PC-9 (cell line): Measurements from ENCODE around the gene CTNNBL1. TPM values are rescaled to one million over a fixed set of nuclear protein-coding genes. Genes with fewer than 3 reads are reported as not detected.
"Not testable (repeated sequence)": the region's sequence is repeated elsewhere in the genome, so short reads cannot be mapped to it uniquely, and the experiment has no call there.

Source experiments
- BruUV-seq: library from RNA; stranded (reverse); fragments of 400-500 nt; replicated peaks from 2 replicates; lab custom pipeline; 2021; lab: Mats Ljungman, UMichigan
- CTCF ChIA-PET: fragments of 300-600 bp; sonication (Branson Sonifier 250); formaldehyde crosslinking; loops from one replicate; lab custom pipeline; 2022; ENCODE audit warnings: antibody characterized with exemption; lab: Charles Lee
- POLR2A ChIA-PET: fragments of 300-600 bp; sonication (Branson Sonifier 250); formaldehyde crosslinking; loops from one replicate; lab custom pipeline; 2022; ENCODE audit warnings: antibody characterized with exemption; ENCODE audit not compliant: unreplicated experiment; lab: Charles Lee
- DNase-seq, 2 experiments: peaks; one replicate each; pipeline versions ENCODE4 v3.0.0 to v3.0.0-alpha.2; 2015 to 2022; ENCODE audit warnings: mixed read lengths in 1 of 2
- H2AFZ ChIP-seq: fragments of 200-600 bp; sonication (generic); 2 replicates; pipeline ENCODE4 v1.8.1; 2017; ENCODE audit warnings: antibody characterized with exemption
- H3F3A ChIP-seq: fragments of 200-600 bp; sonication (generic); 2 replicates; pipeline ENCODE4 v1.8.1; 2017; ENCODE audit warnings: antibody characterized with exemption, mild to moderate bottlenecking, low read depth; ENCODE audit not compliant: insufficient read depth
- H3K27ac ChIP-seq: fragments of 200-600 bp; sonication (generic); 2 replicates; pipeline ENCODE4 v1.6.1; 2016; ENCODE audit warnings: mixed run types
- H3K27me3 ChIP-seq: fragments of 200-600 bp; sonication (generic); 2 replicates; pipeline ENCODE4 v1.6.1; 2016; ENCODE audit warnings: low read depth, mixed run types; ENCODE audit not compliant: insufficient read depth
- H3K36me3 ChIP-seq: fragments of 200-600 bp; sonication (generic); 2 replicates; pipeline ENCODE4 v1.6.1; 2016; ENCODE audit warnings: low read depth, mixed run types
- H3K4me1 ChIP-seq: fragments of 200-600 bp; sonication (generic); replicated peaks from 2 replicates; pipeline ENCODE4 v1.6.1; 2016; ENCODE audit warnings: mixed run types; ENCODE audit not compliant: insufficient read depth
- H3K4me2 ChIP-seq: fragments of 200-600 bp; sonication (generic); 2 replicates; pipeline ENCODE4 v1.6.1; 2017; ENCODE audit warnings: mixed run types
- H3K4me3 ChIP-seq: fragments of 200-600 bp; sonication (generic); 2 replicates; pipeline ENCODE4 v1.6.1; 2016; ENCODE audit warnings: mixed run types
- H3K79me2 ChIP-seq: fragments of 200-600 bp; sonication (generic); 2 replicates; pipeline ENCODE4 v1.6.1; 2017; ENCODE audit warnings: low read depth, mixed run types
- H3K9me2 ChIP-seq: fragments of 200-600 bp; sonication (generic); 2 replicates; pipeline ENCODE4 v1.8.1; 2017; ENCODE audit warnings: mild to moderate bottlenecking; ENCODE audit not compliant: insufficient read depth
- H3K9me3 ChIP-seq: fragments of 200-600 bp; sonication (generic); 2 replicates; pipeline ENCODE4 v1.8.1; 2016; ENCODE audit warnings: low read depth; ENCODE audit not compliant: insufficient read depth
- H4K20me1 ChIP-seq: fragments of 200-600 bp; sonication (generic); 2 replicates; pipeline ENCODE4 v1.8.1; 2017; ENCODE audit not compliant: insufficient read depth
- CTCF ChIP-seq: fragments of 200-600 bp; sonication (generic); conservative IDR thresholded peaks from 2 replicates; pipeline ENCODE4 v1.6.1; 2017; ENCODE audit warnings: mixed run types, antibody characterized with exemption, mild to moderate bottlenecking, moderate library complexity
- EZH2 ChIP-seq: fragments of 200-600 bp; sonication (generic); IDR thresholded peaks from 2 replicates; pipeline ENCODE4 v1.8.0; 2017; ENCODE audit warnings: antibody characterized with exemption, low read depth
- intact Hi-C: fragments of 100-400 bp; cut with micrococcal nuclease; formaldehyde crosslinking; loops from one replicate; pipeline ENCODE4 v1.10.0; 2022; ENCODE audit not compliant: unreplicated experiment
- total RNA-seq: library from RNA; stranded (reverse); gene quantifications from 2 replicates; pipeline ENCODE4 v1.2.3, GENCODE V29; 2021

Gene CTNNBL1
- total RNA-seq, 1 experiment from 2014 or later, result 83.5 TPM

GRCh38 chr20:37657924-37658804 is 35.7 kb upstream of the CTNNBL1 start:
- H4K20me1 ChIP-seq, result no peaks in the 10 kb centered on the region
- no peak overlapping the region for H3K4me3 ChIP-seq
- H3F3A ChIP-seq, result no peaks in the 10 kb centered on the region
- H3K9me2 ChIP-seq, result no peaks in the 10 kb centered on the region
- ChIA-PET POLR2A (interaction anchor here (0.5 to 0.6 kb wide), 2 partner anchors 36 to 395 kb away, joined by 3 read pairs; no protein-coding TSS in a partner anchor), CTCF (no interaction called here)
- H3K27me3 ChIP-seq, result no peaks in the 10 kb centered on the region
- H3K4me2 ChIP-seq, result no peak overlapping the region
- H3K79me2 ChIP-seq, result no peaks in the 10 kb centered on the region
- H3K9me3 ChIP-seq, result no peaks in the 10 kb centered on the region
- DNase-seq, result no peak
- no TSS peak for BruUV-seq
- no peaks in the 10 kb centered on the region for H3K4me1 ChIP-seq
- no peak overlapping the region for H2AFZ ChIP-seq
- no peak overlapping the region for H3K27ac ChIP-seq
- no peaks in the 10 kb centered on the region for H3K36me3 ChIP-seq
- no peak for TF ChIP-seq EZH2
- TF ChIP-seq CTCF, result no peak
- intact Hi-C loops, result loop anchor here (10.0 kb wide), 2 partner anchors 237 to 397 kb away; no protein-coding TSS in a partner anchor

GRCh38 chr20:37661519-37661918 is 32.3 kb upstream of the CTNNBL1 start:
- POLR2A ChIA-PET, result no interaction called here
- BruUV-seq, result no TSS peak
- H3K4me3 ChIP-seq, result no peak overlapping the region
- H3F3A ChIP-seq, result no peaks in the 10 kb centered on the region
- no peaks in the 10 kb centered on the region for H3K79me2 ChIP-seq
- no peaks in the 10 kb centered on the region for H3K9me2 ChIP-seq
- intact Hi-C loops, result no loop called here
- TF ChIP-seq CTCF (no peak), EZH2 (no peak)
- no peak for DNase-seq
- no peaks in the 10 kb centered on the region for H3K9me3 ChIP-seq
- no peaks in the 10 kb centered on the region for H3K36me3 ChIP-seq
- no peak overlapping the region for H3K27ac ChIP-seq
- no peaks in the 10 kb centered on the region for H4K20me1 ChIP-seq
- no peak overlapping the region for H3K4me2 ChIP-seq
- H3K4me1 ChIP-seq, result no peaks in the 10 kb centered on the region
- H3K27me3 ChIP-seq, result no peaks in the 10 kb centered on the region
- H2AFZ ChIP-seq, result no peak overlapping the region
- CTCF ChIA-PET, result no interaction called here

GRCh38 chr20:37662308-37662707 is 31.5 kb upstream of the CTNNBL1 start:
- POLR2A ChIA-PET, result no interaction called here
- H3K79me2 ChIP-seq, result no peaks in the 10 kb centered on the region
- no peaks in the 10 kb centered on the region for H3F3A ChIP-seq
- no TSS peak for BruUV-seq
- no peaks in the 10 kb centered on the region for H3K27me3 ChIP-seq
- CTCF ChIA-PET, result interaction anchor here (0.7 kb wide), 1 partner anchor 638 kb away, joined by 3 read pairs; no protein-coding TSS in a partner anchor
- H3K4me3 ChIP-seq, result no peak overlapping the region
- no peak overlapping the region for H3K27ac ChIP-seq
- no peaks in the 10 kb centered on the region for H3K9me2 ChIP-seq
- DNase-seq, result no peak
- no peak overlapping the region for H3K4me2 ChIP-seq
- intact Hi-C loops, result no loop called here
- no peaks in the 10 kb centered on the region for H3K4me1 ChIP-seq
- H3K9me3 ChIP-seq, result no peaks in the 10 kb centered on the region
- no peaks in the 10 kb centered on the region for H3K36me3 ChIP-seq
- no peak overlapping the region for H2AFZ ChIP-seq
- no peaks in the 10 kb centered on the region for H4K20me1 ChIP-seq
- TF ChIP-seq CTCF (no peak), EZH2 (no peak)

- H3K9me3 ChIP-seq, H3K4me3 ChIP-seq, H3F3A ChIP-seq, CTCF ChIA-PET, H3K27me3 ChIP-seq, H3K27ac ChIP-seq, POLR2A ChIA-PET, H2AFZ ChIP-seq, H3K4me2 ChIP-seq, DNase-seq, H3K36me3 ChIP-seq, H3K79me2 ChIP-seq, intact Hi-C loops, H3K4me1 ChIP-seq, BruUV-seq, H4K20me1 ChIP-seq, H3K9me2 ChIP-seq: not testable (repeated sequence)
These were observed 29.2 kb upstream of the CTNNBL1 start for GRCh38 chr20:37664595-37664994.
